GM18526 (cell line): Measurements from ENCODE around the gene JARID2.

Experiments used
- POLR2A ChIP-seq: IDR thresholded peaks from 3 replicates; pipeline ENCODE4 v1.6.1; 2011; ENCODE audit not compliant: insufficient read length; ENCODE audit errors: extremely low read depth

The JARID2 gene

GRCh38 chr6:15368186-15368585, 122.3 kb downstream of the JARID2 start:
- TF ChIP-seq POLR2A = no peak

- no peak for TF ChIP-seq POLR2A
Measured at GRCh38 chr6:15368873-15369272, 123.0 kb downstream of the JARID2 start.

- TF ChIP-seq POLR2A = no peak
Measured at GRCh38 chr6:15369838-15370237, 124.0 kb downstream of the JARID2 start.

DNA sequence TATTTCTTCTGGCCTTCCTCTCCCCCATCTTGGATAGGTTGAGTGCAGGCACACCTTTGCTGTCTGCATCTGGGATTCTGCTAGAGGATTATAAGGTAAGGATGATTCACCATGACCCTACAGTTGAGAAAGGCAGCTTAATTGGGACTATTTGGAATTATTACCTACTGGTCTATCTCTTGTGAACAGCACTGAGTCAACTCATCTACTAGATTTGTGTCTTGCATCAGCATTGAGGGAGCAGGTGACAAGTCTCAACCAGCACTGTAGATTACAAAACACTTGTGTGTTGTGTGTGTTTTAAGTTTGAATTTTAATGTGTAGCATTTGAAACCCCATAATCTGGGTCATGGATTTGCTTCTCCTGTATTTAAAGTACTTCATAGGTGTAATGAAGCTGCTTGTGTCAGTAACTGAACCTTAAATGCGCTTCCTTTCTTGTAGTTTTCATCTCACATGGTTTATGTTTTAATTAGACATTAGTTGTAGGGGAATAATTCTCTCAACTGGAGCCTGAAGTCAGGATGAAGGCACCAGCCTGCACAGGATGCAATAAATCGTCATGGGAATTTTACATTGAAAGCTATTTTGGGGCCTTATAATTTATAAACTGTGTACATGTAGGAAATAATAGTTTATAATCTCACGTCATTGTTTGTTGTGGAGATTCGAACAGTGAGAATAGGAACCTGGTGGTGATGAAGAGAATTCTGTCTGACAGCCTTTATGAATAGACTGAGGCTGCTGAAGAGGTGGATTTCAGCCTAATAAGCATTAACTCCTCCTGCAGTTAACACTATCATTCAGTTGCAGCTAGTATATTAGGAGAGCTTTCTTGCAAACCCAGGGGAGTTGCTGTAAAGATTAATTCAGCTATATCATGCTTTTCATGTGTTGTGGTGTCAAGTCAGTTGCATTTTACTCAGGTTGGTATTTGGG, 125.1 kb downstream of the JARID2 start:
- no peak for TF ChIP-seq POLR2A

GRCh38 chr6:15372932-15373331, 127.1 kb downstream of the JARID2 start:
- TF ChIP-seq POLR2A = no peak

DNA sequence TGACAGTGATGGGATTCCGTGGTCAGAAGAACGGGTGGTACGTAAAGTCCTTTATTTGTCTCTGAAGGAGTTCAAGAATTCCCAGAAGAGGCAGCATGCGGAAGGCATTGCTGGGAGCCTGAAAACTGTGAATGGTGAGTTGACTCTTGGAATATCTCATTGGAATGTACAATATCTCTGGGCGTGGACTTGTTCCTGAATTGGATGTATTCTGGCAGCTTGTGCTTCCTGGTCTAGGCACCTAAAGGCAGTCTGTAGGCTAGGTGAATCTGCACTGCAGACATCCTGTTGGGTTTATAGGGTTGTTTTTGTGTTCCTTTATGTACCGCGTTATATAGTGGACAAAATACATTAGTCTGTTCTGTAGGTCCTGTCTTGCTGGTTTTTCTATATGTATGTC, 128.2 kb downstream of the JARID2 start:
- TF ChIP-seq POLR2A = no peak

DNA sequence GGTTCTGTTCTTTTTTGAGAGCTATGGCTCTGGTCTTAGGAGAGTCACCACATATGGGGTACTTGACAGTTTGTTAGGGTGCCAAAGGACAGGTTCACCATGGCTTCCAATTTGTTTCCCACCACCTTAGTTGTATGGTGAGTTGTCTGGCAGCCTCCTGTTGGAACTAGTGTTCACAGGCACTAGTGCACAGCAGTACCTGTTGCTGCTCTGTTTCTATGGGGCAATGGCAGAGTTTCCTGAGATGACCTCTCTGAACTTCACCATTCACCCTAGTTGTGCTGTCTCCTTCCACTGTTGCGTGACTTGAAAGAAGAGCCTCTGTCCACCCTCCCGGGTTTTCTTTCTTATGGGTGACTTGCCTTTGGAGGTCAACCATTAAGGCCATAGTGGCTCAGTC, 129.1 kb downstream of the JARID2 start:
- TF ChIP-seq POLR2A = no peak

DNA sequence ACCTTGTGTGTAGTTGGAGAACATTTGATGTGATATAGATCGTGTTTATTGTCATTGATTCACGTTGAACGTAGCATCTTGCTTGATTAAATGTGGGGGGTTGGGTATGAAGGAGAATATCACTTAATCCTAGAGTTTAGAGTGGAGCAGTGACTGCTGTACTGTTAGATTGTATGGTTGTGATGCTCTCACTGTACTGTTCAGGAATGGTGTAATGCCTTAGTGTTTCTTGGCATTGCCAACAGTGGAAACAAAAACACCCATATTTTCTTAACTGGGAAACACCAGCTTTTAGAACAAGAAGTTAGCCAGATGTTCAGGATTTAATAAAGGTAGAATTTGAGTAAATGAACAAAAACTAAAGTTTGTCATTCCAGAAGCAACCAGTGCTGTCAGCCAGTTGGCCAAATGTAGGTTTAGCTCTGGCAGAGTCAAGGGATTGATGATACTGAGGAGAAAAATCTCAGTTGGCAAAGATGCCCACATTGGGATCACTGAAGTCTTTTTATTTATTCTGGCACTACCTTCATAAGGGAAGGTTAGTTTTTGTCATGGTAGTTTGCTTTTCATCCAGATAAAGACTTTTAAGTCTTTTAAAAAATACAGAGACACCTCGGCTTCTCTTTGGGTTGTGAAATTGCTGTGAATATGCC, 129.9 kb downstream of the JARID2 start:
- no peak for TF ChIP-seq POLR2A

DNA sequence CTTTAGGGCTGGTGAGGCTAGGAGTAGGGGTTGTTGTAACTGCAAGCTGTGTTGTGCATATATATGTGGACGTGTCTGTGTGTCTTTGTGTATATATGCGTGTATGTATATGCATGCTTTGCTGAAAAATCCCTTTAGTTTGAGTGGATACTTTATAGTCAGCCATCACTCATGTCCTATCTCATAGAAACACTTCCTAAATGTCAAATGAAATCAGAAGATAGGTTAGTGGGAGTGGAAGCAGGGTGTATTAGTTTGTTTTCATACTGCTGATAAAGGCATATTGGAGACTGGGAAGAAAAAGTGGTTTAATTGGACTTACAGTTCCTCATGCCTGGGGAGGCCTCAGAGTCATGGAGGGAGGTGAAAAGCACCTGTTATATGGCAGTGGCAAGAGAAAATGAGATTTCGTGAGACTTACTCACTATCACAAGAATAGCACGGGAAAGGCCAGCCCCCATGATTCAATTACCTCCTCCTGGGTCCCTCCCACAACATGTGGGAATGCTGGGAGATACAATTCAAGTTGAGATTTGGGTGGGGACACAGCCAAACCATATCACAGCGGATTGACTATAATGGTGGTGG, 131.1 kb downstream of the JARID2 start:
- no peak for TF ChIP-seq POLR2A

- no peak for TF ChIP-seq POLR2A
Measured at GRCh38 chr6:15378272-15378671, 132.4 kb downstream of the JARID2 start.

- no peak for TF ChIP-seq POLR2A
Measured at GRCh38 chr6:15378866-15379265, 133.0 kb downstream of the JARID2 start.

DNA sequence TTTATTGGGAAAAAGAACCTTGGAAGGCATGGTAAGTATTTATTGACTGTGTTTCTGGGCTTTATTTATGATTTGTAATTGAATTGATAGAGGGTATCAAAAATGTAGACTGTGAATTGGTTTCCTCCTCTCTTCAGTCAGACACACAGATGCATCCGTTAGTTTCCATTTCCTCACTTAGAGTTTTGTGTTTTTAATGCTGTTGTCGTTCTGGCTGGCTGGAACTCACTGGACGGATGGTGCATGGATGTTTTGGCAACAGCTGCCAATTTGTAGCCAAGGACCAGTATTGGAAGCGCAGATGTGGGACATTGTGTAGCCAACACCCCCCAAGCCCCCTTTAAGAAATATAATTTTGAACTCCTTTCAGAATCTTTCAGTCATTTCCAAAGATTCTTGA, 134.5 kb downstream of the JARID2 start:
- TF ChIP-seq POLR2A = no peak

DNA sequence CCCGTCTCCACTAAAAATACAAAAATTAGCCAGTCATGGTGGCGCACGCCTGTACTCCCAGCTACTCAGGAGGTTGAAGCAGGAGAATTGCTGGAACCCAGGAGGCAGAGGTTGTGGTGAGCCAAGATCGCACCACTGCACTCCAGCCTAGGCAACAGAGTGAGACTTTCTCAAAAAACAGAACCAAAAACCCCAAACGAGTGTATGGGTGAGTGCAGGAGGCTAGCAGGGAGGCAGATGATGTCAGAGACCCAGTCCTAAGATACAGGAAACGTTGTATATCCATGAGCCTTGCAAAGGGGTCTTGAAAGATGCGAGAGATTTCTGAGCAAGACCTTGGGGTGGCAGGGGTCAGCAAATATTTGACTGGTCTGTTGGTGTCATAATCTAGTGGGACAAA, 136.2 kb downstream of the JARID2 start:
- no peak for TF ChIP-seq POLR2A

DNA sequence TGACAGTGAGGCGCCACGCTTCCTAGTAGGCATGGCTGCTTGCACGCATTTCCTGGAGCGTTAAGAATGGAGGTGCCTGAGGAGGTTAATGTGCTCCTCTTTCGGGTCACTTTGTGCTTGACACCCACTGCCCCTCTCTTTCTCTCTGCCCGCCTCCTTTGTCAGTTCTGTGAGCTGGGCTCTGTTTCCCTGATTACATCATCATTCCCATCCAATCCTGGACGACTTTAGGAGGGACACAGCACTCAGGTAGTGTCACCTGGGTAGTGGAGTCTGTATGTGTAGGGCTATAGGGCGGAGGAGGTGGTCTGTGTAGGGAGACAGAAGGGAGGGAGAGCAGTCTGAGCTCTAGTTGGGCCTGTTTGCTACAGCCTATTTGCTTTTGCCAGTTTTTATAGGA, 136.8 kb downstream of the JARID2 start:
- no peak for TF ChIP-seq POLR2A

DNA sequence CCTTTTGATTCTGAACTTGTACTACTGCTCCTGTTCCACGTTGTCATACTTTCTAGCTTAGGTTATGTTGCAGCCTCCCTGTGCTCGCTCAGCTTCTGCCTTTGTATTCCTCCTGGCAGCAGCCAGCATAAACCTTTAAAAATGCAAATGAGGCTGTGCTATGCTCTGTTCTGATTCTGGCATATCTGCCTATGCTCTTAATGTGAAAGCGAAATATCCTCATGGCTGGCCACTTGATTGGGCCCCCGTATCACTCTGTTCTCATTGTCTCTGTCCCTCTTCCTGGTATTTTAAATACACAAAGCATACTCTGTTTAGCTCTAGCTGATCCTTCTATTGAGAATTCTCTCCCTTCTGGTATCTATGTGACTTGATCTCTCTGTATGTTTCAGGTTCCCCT, 139.0 kb downstream of the JARID2 start:
- no peak for TF ChIP-seq POLR2A

DNA sequence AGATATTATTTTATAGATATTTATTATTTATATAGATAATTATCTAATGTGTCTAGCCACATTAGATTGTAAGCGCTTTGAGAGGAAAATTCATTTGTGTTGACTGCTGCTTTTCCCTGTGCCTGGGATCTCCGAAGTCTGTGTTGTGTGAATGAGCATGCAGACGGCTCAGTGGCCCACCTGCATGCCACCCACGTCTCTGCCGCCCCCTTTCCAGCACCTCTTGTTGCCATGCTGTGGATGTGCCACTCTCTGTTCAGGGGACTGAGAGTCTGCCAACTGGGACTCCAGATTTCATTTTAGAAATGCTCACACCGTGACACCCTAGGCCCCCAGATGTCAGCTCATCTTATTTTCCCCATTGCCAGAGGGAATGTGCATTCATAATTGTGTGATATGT, 139.7 kb downstream of the JARID2 start:
- no peak for TF ChIP-seq POLR2A
